ENCODE data around the gene DPH3. TPM values are rescaled to one million over a fixed set of nuclear protein-coding genes. Genes with fewer than 3 reads are reported as not detected.
"Not testable (repeated sequence)": the region's sequence is repeated elsewhere in the genome, so short reads cannot be mapped to it uniquely, and the experiment has no call there.

The DPH3 gene
- total RNA-seq, 1 experiment from 2014 or later: 27.8 TPM

DNA sequence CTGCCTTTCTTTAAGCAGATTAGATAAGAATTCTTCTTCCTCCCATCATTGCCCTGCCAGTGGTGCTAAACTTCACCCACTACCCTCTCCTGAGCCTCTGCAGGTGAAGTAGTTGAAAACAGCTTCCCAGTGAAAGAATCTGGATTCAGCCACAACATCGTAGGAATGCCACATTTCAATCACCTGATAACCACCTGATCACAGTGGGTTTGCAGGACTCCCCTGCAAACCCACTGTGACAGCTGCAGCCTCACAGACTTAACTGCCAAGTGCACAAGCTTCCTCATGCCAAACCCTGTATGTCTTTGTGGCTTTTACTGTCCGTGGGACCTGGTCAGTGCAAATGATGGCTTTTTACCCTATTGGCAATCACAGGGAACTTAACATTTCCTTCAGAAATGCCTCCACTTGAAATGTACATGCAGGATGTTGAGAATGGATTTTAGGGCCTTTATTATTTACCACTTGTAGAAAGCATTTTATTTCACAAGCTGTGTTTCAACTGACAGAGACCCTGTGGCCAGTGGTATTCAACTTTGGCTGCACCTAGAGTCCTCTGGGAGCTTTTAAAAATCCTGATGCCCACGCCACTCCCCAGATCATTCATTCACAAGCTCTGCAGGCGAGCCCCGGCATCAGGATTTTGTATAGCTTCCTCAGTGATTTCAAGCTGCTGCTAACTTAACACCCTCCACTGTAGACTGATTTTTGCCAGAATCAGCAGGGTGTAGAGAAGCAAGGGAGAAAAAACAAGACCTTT is 49.3 kb upstream of the DPH3 start (continued):
- TF ChIP-seq, protein P1, sequence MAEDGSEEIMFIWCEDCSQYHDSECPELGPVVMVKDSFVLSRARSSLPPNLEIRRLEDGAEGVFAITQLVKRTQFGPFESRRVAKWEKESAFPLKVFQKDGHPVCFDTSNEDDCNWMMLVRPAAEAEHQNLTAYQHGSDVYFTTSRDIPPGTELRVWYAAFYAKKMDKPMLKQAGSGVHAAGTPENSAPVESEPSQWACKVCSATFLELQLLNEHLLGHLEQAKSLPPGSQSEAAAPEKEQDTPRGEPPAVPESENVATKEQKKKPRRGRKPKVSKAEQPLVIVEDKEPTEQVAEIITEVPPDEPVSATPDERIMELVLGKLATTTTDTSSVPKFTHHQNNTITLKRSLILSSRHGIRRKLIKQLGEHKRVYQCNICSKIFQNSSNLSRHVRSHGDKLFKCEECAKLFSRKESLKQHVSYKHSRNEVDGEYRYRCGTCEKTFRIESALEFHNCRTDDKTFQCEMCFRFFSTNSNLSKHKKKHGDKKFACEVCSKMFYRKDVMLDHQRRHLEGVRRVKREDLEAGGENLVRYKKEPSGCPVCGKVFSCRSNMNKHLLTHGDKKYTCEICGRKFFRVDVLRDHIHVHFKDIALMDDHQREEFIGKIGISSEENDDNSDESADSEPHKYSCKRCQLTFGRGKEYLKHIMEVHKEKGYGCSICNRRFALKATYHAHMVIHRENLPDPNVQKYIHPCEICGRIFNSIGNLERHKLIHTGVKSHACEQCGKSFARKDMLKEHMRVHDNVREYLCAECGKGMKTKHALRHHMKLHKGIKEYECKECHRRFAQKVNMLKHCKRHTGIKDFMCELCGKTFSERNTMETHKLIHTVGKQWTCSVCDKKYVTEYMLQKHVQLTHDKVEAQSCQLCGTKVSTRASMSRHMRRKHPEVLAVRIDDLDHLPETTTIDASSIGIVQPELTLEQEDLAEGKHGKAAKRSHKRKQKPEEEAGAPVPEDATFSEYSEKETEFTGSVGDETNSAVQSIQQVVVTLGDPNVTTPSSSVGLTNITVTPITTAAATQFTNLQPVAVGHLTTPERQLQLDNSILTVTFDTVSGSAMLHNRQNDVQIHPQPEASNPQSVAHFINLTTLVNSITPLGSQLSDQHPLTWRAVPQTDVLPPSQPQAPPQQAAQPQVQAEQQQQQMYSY (CRISPR knock-in tag; IDR thresholded peaks at IDR 0.05): no peak
- no peak for TF ChIP-seq SMAD3 (CRISPR knock-in tag; IDR thresholded peaks at IDR 0.05; ENCODE audit: borderline replicate concordance)
- TF ChIP-seq TCF7 (CRISPR knock-in tag; IDR thresholded peaks at IDR 0.05; ENCODE audit: low read depth): no peak
- TF ChIP-seq, protein P2, sequence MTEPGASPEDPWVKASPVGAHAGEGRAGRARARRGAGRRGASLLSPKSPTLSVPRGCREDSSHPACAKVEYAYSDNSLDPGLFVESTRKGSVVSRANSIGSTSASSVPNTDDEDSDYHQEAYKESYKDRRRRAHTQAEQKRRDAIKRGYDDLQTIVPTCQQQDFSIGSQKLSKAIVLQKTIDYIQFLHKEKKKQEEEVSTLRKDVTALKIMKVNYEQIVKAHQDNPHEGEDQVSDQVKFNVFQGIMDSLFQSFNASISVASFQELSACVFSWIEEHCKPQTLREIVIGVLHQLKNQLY (CRISPR knock-in tag; IDR thresholded peaks at IDR 0.05): no peak
- no peak for TF ChIP-seq TEAD1 (CRISPR knock-in tag; IDR thresholded peaks at IDR 0.05)
- TF ChIP-seq, protein P3, sequence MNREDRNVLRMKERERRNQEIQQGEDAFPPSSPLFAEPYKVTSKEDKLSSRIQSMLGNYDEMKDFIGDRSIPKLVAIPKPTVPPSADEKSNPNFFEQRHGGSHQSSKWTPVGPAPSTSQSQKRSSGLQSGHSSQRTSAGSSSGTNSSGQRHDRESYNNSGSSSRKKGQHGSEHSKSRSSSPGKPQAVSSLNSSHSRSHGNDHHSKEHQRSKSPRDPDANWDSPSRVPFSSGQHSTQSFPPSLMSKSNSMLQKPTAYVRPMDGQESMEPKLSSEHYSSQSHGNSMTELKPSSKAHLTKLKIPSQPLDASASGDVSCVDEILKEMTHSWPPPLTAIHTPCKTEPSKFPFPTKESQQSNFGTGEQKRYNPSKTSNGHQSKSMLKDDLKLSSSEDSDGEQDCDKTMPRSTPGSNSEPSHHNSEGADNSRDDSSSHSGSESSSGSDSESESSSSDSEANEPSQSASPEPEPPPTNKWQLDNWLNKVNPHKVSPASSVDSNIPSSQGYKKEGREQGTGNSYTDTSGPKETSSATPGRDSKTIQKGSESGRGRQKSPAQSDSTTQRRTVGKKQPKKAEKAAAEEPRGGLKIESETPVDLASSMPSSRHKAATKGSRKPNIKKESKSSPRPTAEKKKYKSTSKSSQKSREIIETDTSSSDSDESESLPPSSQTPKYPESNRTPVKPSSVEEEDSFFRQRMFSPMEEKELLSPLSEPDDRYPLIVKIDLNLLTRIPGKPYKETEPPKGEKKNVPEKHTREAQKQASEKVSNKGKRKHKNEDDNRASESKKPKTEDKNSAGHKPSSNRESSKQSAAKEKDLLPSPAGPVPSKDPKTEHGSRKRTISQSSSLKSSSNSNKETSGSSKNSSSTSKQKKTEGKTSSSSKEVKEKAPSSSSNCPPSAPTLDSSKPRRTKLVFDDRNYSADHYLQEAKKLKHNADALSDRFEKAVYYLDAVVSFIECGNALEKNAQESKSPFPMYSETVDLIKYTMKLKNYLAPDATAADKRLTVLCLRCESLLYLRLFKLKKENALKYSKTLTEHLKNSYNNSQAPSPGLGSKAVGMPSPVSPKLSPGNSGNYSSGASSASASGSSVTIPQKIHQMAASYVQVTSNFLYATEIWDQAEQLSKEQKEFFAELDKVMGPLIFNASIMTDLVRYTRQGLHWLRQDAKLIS (CRISPR knock-in tag; IDR thresholded peaks at IDR 0.05; ENCODE audit: borderline replicate concordance): no peak
- no peak for TF ChIP-seq ZBTB21 (CRISPR knock-in tag; IDR thresholded peaks at IDR 0.05; ENCODE audit: borderline replicate concordance)
- no peak for TF ChIP-seq NR3C1 (CRISPR knock-in tag; conservative IDR thresholded peaks at IDR 0.05; ENCODE audit: low read depth)
- TF ChIP-seq, protein P4, sequence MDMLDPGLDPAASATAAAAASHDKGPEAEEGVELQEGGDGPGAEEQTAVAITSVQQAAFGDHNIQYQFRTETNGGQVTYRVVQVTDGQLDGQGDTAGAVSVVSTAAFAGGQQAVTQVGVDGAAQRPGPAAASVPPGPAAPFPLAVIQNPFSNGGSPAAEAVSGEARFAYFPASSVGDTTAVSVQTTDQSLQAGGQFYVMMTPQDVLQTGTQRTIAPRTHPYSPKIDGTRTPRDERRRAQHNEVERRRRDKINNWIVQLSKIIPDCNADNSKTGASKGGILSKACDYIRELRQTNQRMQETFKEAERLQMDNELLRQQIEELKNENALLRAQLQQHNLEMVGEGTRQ (CRISPR knock-in tag; IDR thresholded peaks at IDR 0.05): no peak
- TF ChIP-seq, protein P5, sequence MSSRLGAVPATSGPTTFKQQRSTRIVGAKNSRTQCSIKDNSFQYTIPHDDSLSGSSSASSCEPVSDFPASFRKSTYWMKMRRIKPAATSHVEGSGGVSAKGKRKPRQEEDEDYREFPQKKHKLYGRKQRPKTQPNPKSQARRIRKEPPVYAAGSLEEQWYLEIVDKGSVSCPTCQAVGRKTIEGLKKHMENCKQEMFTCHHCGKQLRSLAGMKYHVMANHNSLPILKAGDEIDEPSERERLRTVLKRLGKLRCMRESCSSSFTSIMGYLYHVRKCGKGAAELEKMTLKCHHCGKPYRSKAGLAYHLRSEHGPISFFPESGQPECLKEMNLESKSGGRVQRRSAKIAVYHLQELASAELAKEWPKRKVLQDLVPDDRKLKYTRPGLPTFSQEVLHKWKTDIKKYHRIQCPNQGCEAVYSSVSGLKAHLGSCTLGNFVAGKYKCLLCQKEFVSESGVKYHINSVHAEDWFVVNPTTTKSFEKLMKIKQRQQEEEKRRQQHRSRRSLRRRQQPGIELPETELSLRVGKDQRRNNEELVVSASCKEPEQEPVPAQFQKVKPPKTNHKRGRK (CRISPR knock-in tag; IDR thresholded peaks at IDR 0.05; ENCODE audit: borderline replicate concordance): no peak
- TF ChIP-seq ZNF121 (CRISPR knock-in tag; IDR thresholded peaks at IDR 0.05): no peak
- TF ChIP-seq JUN (CRISPR knock-in tag; IDR thresholded peaks at IDR 0.05): no peak
- no peak for TF ChIP-seq NFE2L1 (CRISPR knock-in tag; IDR thresholded peaks at IDR 0.05)

DNA sequence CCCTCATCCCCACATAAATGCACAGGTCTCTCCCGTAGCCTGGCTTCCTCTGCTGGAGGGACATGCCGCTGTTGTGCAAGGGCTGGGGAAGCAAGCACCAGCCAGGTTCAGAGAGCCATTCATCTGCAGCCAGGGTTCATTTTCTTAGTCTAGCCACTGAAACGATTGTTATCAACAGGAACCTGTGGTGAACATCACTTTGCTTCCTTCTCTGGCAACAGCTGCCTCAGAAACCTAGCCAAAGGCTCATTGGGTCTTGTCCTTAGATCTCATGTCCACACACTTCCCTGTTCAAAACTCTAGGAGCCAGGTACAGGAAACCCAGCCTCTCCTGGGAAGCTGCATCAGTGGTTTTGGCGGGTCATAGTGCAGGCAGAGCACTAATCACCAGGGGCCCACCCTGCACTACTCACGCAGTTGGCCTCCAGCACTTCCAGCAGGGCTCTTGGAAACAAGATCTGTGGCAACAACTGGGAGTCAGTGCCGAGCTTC is 47.3 kb upstream of the DPH3 start:
- DNase-seq (ENCODE audit: low spot score) (no peak), ATAC-seq (no peak; the same call in 1 of the 2 replicates)
- Mint-ChIP-seq H3K36me3 (peaks cover 14% of the 10 kb centered on the region; the same call in 1 of the 2 replicates), H3K4me1 (peaks cover 20% of the 10 kb centered on the region), H3K27ac (peak overlapping the region; percentile 70), H3K4me3 (no peak overlapping the region), H3K9me3 (no peaks in the 10 kb centered on the region), H3K27me3 (ENCODE audit: low read depth) (no peaks in the 10 kb centered on the region)
- ChIA-PET CTCF (interaction anchor here (1.8 kb wide), 1 partner anchor 22 kb away, joined by 7 read pairs; no protein-coding TSS in a partner anchor), POLR2A (no interaction called here)
- TF ChIP-seq TEAD4 (CRISPR knock-in tag; IDR thresholded peaks at IDR 0.05): no peak
- TF ChIP-seq, protein P3 (CRISPR knock-in tag; IDR thresholded peaks at IDR 0.05; ENCODE audit: borderline replicate concordance): no peak
- no peak for TF ChIP-seq SMAD4 (CRISPR knock-in tag; IDR thresholded peaks at IDR 0.05)
- TF ChIP-seq JUN (CRISPR knock-in tag; IDR thresholded peaks at IDR 0.05): no peak

DNA sequence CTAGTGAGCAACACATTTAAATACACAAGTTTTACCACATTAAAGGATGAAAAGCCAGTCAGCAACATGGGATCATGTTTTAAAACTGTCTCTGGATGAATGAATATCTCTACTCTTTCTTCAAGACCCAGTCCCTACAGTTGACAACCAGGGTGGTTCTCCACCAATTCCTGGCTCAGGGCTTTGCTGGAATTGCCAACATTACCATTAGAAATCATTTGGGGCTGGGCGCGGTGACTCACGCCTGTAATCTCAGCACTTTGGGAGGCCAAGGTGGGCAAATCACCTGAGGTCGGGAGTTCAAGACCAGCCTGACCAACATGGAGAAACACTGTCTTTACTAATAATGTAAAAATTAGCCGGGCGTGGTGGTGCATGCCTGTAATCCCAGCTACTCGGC is 45.7 kb upstream of the DPH3 start:
- not testable (repeated sequence) for H3K27me3 Mint-ChIP-seq (ENCODE audit: low read depth); H3K27ac Mint-ChIP-seq; DNase-seq (ENCODE audit: low spot score); ATAC-seq; H3K4me3 Mint-ChIP-seq; H3K9me3 Mint-ChIP-seq
- ChIA-PET CTCF (interaction anchor here (1.2 kb wide), 1 partner anchor 22 kb away, joined by 3 read pairs; no protein-coding TSS in a partner anchor), POLR2A (interaction anchor here (0.7 kb wide), 1 partner anchor 172 kb away, joined by 4 read pairs; no protein-coding TSS in a partner anchor)
- H3K36me3 Mint-ChIP-seq: peaks cover 11% of the 10 kb centered on the region
- peaks cover 20% of the 10 kb centered on the region for H3K4me1 Mint-ChIP-seq
